GM12864 (cell line): ENCODE measurements around the gene TTC19.
A peak's percentile ranks its signal among the peaks of the same experiment; 100 is the strongest.

ENCODE experiments used
- DNase-seq: peaks from one replicate; pipeline ENCODE4 v3.0.0-alpha.2; 2011; ENCODE audit warnings: low read depth
- H3K4me3 ChIP-seq: 2 replicates; pipeline ENCODE4 v1.5.1; 2011; ENCODE audit warnings: mild to moderate bottlenecking, low read depth, low read length, control low read depth
- TF ChIP-seq, protein P1 (sequence below): IDR thresholded peaks from 2 replicates; pipeline ENCODE4 v1.5.1; 2011; ENCODE audit warnings: low read depth, mild to moderate bottlenecking, moderate library complexity, low read length, control low read depth, inconsistent platforms; ENCODE audit errors: missing control alignments

TTC19 gene

DNA sequence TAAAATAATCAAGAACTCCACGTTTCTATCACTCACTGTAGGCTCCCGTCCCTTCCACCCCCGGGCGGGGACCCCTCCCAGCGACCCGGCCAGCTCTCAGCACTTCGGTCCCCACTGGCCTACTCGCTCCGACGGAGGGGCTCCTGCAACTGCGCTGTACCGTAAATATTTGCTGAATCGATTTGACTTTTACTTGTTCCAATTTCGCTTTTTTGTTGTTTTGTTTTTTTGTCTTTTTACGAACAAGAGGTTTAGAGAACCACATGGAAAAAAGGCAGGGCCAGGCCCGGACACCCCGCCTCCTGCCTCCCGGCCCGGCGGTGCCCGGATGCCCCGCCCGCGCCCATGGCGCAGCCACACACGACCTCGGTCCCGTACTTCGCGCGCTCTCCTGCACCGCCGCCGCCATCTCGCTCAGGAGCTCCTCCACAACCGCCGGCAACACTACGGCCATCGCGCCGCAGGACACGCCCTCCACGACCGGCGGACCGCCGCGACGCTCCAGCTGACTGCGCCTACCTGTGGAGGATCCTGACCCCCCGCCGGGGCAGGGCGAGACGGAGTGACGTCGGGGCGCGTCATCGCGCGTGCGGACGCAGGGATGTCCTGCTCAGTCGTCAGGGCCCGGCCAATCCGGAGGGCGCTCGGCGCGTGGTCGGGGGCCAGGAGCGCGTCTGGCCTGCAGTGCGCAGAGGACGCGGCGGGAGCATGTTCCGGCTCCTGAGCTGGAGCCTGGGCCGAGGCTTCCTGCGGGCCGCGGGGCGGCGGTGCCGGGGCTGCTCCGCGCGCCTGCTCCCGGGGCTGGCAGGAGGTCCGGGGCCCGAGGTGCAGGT, at the start of gene TTC19, which contains the start of gene ZSWIM7:
TTC19 (plus strand) TSS at position 684 of the 833 bp plus-strand sequence; CDS start at position 709, 25 bp downstream.
ZSWIM7 (minus strand) TSS at position 564 of the 833 bp plus-strand sequence; CDS start at position 454, 110 bp downstream.
- TF ChIP-seq, protein P1, sequence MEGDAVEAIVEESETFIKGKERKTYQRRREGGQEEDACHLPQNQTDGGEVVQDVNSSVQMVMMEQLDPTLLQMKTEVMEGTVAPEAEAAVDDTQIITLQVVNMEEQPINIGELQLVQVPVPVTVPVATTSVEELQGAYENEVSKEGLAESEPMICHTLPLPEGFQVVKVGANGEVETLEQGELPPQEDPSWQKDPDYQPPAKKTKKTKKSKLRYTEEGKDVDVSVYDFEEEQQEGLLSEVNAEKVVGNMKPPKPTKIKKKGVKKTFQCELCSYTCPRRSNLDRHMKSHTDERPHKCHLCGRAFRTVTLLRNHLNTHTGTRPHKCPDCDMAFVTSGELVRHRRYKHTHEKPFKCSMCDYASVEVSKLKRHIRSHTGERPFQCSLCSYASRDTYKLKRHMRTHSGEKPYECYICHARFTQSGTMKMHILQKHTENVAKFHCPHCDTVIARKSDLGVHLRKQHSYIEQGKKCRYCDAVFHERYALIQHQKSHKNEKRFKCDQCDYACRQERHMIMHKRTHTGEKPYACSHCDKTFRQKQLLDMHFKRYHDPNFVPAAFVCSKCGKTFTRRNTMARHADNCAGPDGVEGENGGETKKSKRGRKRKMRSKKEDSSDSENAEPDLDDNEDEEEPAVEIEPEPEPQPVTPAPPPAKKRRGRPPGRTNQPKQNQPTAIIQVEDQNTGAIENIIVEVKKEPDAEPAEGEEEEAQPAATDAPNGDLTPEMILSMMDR: no peak
- peak within 1 kb of the TSS; percentile 74 for H3K4me3 ChIP-seq
- DNase-seq: peak; percentile 85

GRCh38 chr17:15951368-15952047, 48.1 kb upstream of the TTC19 start:
- TF ChIP-seq, protein P1: no peak
- no peak overlapping the region for H3K4me3 ChIP-seq
- no peak for DNase-seq

GRCh38 chr17:15952048-15952532, 47.5 kb upstream of the TTC19 start:
- DNase-seq: no peak
- TF ChIP-seq, protein P1: no peak
- no peak overlapping the region for H3K4me3 ChIP-seq

DNA sequence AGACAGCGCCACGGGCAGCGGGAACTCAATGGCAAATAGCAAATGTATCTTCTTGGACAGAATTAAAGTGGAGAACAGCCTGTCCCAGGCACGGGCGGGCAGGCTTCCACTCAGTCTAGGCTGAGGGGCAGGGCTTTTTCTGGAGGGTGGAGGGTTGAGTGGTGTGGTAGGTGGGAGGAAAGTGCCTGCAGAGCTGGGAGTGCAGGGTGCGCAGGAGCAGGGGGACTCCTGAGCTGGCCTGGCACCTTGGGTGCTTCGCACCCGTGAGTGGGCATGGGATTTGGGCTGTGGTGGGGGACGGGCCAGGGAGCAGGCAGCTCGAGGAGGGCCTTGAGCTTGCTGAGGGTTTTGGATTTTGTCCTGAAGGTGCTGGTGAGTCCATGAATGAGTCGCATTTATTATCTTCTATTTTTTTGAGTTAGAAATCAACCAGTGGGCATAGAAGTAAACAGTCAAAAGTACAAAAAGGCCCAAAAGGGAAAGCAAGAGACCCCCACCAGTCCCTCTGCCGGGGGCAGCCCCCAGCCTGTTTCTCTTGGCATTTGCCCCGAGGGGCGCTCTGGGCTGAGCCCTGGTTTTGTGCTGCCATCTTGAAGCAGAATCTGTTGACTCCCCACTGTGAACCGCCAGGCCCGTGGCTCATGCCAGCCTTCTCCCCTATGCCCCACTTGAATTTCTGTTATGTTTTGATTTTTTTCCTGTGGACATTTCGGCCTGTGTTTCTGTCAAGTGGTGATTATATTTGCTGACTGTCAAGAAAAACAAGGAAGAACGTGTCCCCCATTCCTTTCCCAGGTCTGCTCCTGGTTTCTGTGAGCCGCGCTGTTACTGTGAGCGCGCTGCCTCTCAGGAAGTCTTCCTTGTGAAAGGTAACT, 46.5 kb upstream of the TTC19 start:
- TF ChIP-seq, protein P1: no peak
- no peak for DNase-seq

DNA sequence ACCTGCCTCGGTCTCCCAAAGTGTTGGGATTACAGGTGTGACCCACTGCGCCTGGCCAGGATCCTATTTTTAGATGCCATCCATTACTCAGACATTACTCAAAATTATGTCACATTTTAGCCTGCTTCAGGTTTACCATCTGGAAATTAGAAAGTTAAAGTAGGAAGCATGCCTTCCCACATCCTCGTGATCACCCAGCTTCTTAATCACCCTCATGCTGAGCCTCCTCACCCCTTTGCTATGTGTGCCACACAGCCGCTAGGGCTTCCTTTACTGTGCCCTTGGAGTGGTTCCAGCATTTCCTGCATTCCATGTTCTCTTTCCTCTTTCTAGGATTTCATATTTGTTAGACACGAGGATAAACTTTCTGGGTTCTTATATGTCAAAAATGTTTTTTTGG, 45.4 kb upstream of the TTC19 start:
- no peak overlapping the region for H3K4me3 ChIP-seq
- no peak for DNase-seq
- TF ChIP-seq, protein P1: no peak

More for the DNA sequence above, 46.5 kb upstream of the TTC19 start:
- no peak overlapping the region for H3K4me3 ChIP-seq

GRCh38 chr17:15955793-15956541, 43.7 kb upstream of the TTC19 start:
- DNase-seq: no peak
- no peak overlapping the region for H3K4me3 ChIP-seq
- TF ChIP-seq, protein P1: no peak
